ENCODE results near the gene TRAF3IP1. TPM values are rescaled to one million over a fixed set of nuclear protein-coding genes. Genes with fewer than 3 reads are reported as not detected.
A peak's percentile ranks its signal among the peaks of the same experiment; 100 is the strongest.

The TRAF3IP1 gene
- total and polyA plus RNA-seq, 2 of the 13 experiments (the other 11 are each of a cell fraction or from before 2014, with no cell fraction given) = 4.1 to 12.9 TPM

DNA sequence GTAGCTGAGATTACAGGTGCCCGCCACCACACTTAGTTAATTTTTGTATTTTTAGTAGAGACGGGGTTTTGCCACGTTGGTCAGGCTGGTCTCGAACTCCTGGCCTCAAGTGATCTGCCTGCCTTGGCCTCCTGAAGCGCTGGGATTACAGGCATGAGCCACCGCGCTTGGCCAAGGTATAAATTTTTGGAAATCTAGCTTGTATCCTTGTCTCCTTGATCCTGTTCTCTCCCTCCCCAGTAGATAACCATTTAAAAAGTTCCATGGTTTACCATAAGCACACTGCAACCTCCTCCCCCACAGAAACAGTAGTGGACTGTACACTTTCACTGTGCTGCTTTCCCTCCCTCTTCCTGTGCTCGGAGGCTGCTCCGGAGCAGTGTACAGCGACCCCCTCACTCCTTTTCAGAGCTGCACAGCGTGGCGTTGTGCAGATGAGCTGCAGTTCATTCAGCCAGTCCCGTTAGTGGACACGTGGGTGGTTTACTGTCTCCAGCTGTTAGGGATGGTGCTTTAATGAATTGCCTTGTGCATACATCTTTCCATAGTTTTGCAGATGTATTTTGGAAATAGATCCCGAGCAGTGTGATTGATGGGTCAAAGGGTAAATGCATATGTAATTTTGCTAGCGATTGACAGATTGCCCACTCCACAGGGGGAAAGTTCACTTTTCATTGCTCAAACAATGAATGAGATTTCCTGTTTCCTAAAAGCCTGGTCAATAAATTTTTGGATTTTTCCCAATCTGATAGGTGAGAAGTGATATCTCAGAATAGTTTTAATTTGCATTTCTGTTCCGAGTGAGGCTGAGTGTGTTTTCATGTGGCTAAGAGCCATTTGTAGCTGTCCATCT is 121.2 kb downstream of the TRAF3IP1 start:
- POLR2A ChIA-PET = interaction anchor here (1.0 to 1.4 kb wide), 7 partner anchors 8 to 71 kb away, joined by 3 to 7 read pairs (median 4); no protein-coding TSS in a partner anchor
- H3K4me2 ChIP-seq (ENCODE audit: low read depth, low read length) = peak overlapping the region; percentile 82
- peak; percentile 99 for ATAC-seq
- TF ChIP-seq PRMT3 (CRISPR knock-in tag; IDR thresholded peaks at IDR 0.05; ENCODE audit: borderline replicate concordance, low read depth) (no peak), RBAK (CRISPR knock-in tag; IDR thresholded peaks at IDR 0.05) (no peak; the same call in 1 of the 2 replicates), ZNF44 (CRISPR knock-in tag; IDR thresholded peaks at IDR 0.05) (no peak), RAD21 (CRISPR knock-in tag; IDR thresholded peaks at IDR 0.05) (peak; percentile 78), FOXK1 (CRISPR knock-in tag; IDR thresholded peaks at IDR 0.05; ENCODE audit: borderline replicate concordance, low read depth) (peak; percentile 39; the same call in 1 of the 2 replicates), REL (CRISPR knock-in tag; conservative IDR thresholded peaks at IDR 0.05) (no peak), SP4 (CRISPR knock-in tag; IDR thresholded peaks at IDR 0.05) (no peak), ZNF468 (CRISPR knock-in tag; IDR thresholded peaks at IDR 0.05) (no peak), HIVEP1 (CRISPR knock-in tag; IDR thresholded peaks at IDR 0.05) (0 out of 2 replicates have a peak, but pooled peaks have one; percentile 13)
- TF ChIP-seq, protein P1, sequence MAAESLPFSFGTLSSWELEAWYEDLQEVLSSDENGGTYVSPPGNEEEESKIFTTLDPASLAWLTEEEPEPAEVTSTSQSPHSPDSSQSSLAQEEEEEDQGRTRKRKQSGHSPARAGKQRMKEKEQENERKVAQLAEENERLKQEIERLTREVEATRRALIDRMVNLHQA (CRISPR knock-in tag; IDR thresholded peaks at IDR 0.05) = no peak
- TF ChIP-seq, protein P2, sequence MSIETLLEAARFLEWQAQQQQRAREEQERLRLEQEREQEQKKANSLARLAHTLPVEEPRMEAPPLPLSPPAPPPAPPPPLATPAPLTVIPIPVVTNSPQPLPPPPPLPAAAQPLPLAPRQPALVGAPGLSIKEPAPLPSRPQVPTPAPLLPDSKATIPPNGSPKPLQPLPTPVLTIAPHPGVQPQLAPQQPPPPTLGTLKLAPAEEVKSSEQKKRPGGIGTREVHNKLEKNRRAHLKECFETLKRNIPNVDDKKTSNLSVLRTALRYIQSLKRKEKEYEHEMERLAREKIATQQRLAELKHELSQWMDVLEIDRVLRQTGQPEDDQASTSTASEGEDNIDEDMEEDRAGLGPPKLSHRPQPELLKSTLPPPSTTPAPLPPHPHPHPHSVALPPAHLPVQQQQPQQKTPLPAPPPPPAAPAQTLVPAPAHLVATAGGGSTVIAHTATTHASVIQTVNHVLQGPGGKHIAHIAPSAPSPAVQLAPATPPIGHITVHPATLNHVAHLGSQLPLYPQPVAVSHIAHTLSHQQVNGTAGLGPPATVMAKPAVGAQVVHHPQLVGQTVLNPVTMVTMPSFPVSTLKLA (IDR thresholded peaks at IDR 0.05) = 0 out of 2 replicates have a peak, but pooled peaks have one; percentile 12
- TF ChIP-seq, protein P3, sequence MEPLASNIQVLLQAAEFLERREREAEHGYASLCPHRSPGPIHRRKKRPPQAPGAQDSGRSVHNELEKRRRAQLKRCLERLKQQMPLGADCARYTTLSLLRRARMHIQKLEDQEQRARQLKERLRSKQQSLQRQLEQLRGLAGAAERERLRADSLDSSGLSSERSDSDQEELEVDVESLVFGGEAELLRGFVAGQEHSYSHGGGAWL (CRISPR knock-in tag; IDR thresholded peaks at IDR 0.05) = no peak
- TF ChIP-seq, protein P4, sequence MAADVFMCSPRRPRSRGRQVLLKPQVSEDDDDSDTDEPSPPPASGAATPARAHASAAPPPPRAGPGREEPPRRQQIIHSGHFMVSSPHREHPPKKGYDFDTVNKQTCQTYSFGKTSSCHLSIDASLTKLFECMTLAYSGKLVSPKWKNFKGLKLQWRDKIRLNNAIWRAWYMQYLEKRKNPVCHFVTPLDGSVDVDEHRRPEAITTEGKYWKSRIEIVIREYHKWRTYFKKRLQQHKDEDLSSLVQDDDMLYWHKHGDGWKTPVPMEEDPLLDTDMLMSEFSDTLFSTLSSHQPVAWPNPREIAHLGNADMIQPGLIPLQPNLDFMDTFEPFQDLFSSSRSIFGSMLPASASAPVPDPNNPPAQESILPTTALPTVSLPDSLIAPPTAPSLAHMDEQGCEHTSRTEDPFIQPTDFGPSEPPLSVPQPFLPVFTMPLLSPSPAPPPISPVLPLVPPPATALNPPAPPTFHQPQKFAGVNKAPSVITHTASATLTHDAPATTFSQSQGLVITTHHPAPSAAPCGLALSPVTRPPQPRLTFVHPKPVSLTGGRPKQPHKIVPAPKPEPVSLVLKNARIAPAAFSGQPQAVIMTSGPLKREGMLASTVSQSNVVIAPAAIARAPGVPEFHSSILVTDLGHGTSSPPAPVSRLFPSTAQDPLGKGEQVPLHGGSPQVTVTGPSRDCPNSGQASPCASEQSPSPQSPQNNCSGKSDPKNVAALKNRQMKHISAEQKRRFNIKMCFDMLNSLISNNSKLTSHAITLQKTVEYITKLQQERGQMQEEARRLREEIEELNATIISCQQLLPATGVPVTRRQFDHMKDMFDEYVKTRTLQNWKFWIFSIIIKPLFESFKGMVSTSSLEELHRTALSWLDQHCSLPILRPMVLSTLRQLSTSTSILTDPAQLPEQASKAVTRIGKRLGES (CRISPR knock-in tag; IDR thresholded peaks at IDR 0.05; ENCODE audit: borderline replicate concordance) = no peak
- TF ChIP-seq, protein P5, sequence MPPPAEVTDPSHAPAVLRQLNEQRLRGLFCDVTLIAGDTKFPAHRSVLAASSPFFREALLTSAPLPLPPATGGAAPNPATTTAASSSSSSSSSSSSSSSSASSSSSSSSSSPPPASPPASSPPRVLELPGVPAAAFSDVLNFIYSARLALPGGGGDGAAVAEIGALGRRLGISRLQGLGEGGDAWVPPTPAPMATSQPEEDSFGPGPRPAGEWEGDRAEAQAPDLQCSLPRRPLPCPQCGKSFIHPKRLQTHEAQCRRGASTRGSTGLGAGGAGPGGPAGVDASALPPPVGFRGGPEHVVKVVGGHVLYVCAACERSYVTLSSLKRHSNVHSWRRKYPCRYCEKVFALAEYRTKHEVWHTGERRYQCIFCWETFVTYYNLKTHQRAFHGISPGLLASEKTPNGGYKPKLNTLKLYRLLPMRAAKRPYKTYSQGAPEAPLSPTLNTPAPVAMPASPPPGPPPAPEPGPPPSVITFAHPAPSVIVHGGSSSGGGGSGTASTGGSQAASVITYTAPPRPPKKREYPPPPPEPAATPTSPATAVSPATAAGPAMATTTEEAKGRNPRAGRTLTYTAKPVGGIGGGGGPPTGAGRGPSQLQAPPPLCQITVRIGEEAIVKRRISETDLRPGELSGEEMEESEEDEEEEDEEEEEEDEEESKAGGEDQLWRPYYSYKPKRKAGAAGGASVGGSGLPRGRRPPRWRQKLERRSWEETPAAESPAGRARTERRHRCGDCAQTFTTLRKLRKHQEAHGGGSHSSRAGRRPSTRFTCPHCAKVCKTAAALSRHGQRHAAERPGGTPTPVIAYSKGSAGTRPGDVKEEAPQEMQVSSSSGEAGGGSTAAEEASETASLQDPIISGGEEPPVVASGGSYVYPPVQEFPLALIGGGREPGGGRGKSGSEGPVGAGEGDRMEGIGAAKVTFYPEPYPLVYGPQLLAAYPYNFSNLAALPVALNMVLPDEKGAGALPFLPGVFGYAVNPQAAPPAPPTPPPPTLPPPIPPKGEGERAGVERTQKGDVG (CRISPR knock-in tag; IDR thresholded peaks at IDR 0.05; ENCODE audit: borderline replicate concordance) = peak; percentile 59; the same call in 1 of the 2 replicates

More for the DNA sequence above, 121.2 kb downstream of the TRAF3IP1 start:
- no TSS peak for BruUV-seq (replicated peaks)
- H3K4me1 ChIP-seq (ENCODE audit: insufficient read depth, low read length) = peaks cover 41% of the 10 kb centered on the region
- H3K4me3 ChIP-seq (replicated peaks in 1 of 3; ENCODE audit: insufficient read depth in 1 of 3, low read depth in 2 of 3, low read length in 3 of 3) = peak overlapping the region; percentile 16 to 52 (median 18); a peak in 4 of 6 replicates
- FAIRE-seq (peak; percentile 85), DNase-seq (ENCODE audit: low spot score) (peak; percentile 88)
- WGBS (ENCODE audit: low lambda C conversion rate) = 28% methylated on average over 17 of the region's 17 CpGs
- intact Hi-C loops (cut with micrococcal nuclease; ENCODE audit: unreplicated experiment) = loop anchor here (1.0 to 10.0 kb wide), 3 partner anchors 8 to 377 kb away; partner anchors contain the start of gene SCLY
- H3K9ac ChIP-seq (ENCODE audit: insufficient read depth, low read depth, low read length) = peak overlapping the region; percentile 24
- no peaks in the 10 kb centered on the region for H3K9me3 ChIP-seq (ENCODE audit: low read length)
- in situ Hi-C loops (cut with HindIII; ENCODE audit: extremely low pct_ligation_motif_present, low pct_unique_long_range_greater_than_20kb) = no loop called here
- H4K20me1 ChIP-seq (ENCODE audit: insufficient read depth, low read length) = no peaks in the 10 kb centered on the region
- H3K27ac ChIP-seq (ENCODE audit: extremely low read length, insufficient read depth, low read length) = peak overlapping the region; percentile 65
- peaks cover 29 to 71% of the 10 kb centered on the region in 2 experiments for H3K36me3 ChIP-seq (replicated peaks in 1 of 2; ENCODE audit: control insufficient read depth in 1 of 2, insufficient read depth in 2 of 2, low read length in 2 of 2)
- no peaks in the 10 kb centered on the region for H3K27me3 ChIP-seq (ENCODE audit: control insufficient read depth in 1 of 2, insufficient read depth in 2 of 2, low read length in 2 of 2)
- H3K79me2 ChIP-seq (ENCODE audit: insufficient read depth, low read length) = peaks cover 71% of the 10 kb centered on the region
- CTCF ChIA-PET (ENCODE audit: low intra/inter-chr PET ratio, low total read pairs) = no interaction called here
- H2AFZ ChIP-seq (ENCODE audit: low read length) = no peak overlapping the region
